Ascending aorta (tissue), 2 donors: Measurements from ENCODE around the gene FANCC. TPM values are rescaled to one million over a fixed set of nuclear protein-coding genes. Genes with fewer than 3 reads are reported as not detected.

Source experiments
- DNase-seq, 2 donors: peaks; one replicate each; pipeline ENCODE4 v3.0.0-alpha.2; 2019; ENCODE audit warnings: low spot score in 2 of 2
- H3K27ac ChIP-seq, 2 donors: fragments of 200-600 bp; sonication (generic); one replicate each; pipeline ENCODE4 v1.5.1; 2016 to 2017; ENCODE audit warnings: mild to moderate bottlenecking in 1 of 2
- H3K27me3 ChIP-seq: fragments of 200-600 bp; sonication (generic); one replicate; pipeline ENCODE4 v1.5.1; 2017
- H3K36me3 ChIP-seq, 2 donors: fragments of 200-600 bp; sonication (generic); one replicate each; pipeline ENCODE4 v1.5.1; 2016
- H3K4me1 ChIP-seq, 2 donors: fragments of 200-600 bp; sonication (generic); one replicate each; pipeline ENCODE4 v1.5.1; 2016 to 2017; ENCODE audit warnings: mild to moderate bottlenecking in 1 of 2
- H3K4me3 ChIP-seq, 2 donors: fragments of 200-600 bp; sonication (generic); one replicate each; pipeline ENCODE4 v1.5.1; 2016 to 2017; ENCODE audit warnings: mild to moderate bottlenecking in 1 of 2
- H3K9me3 ChIP-seq, 2 donors: fragments of 200-600 bp; sonication (generic); one replicate each; pipeline ENCODE4 v1.5.1; 2016
- intact Hi-C: fragments of 100-400 bp; cut with DNase I; formaldehyde crosslinking; loops from one replicate; pipeline ENCODE4 v1.15.1; 2023
- total RNA-seq: library from RNA; depleted of rRNA; stranded (reverse); fragments of >200 nt; gene quantifications from one replicate; pipeline ENCODE4 v1.1.0, GENCODE V29; 2016
- TF ChIP-seq, protein P1 (sequence below), 3 experiments: fragments of 200-600 bp in 2 of 3; fragments of 450-650 bp in 1 of 3; sonication (generic) in 2 of 3; IDR thresholded peaks; one replicate each; pipeline ENCODE4 v1.5.1; 2016 to 2019; ENCODE audit warnings: antibody characterized with exemption in 3 of 3, mild to moderate bottlenecking in 1 of 3, moderate library complexity in 1 of 3

FANCC gene
- total RNA-seq, 1 donor from 2014 or later, result 0.64 TPM

- Histone ChIP-seq H3K4me1 (no peaks in the 10 kb centered on the region), H3K9me3 (no peaks in the 10 kb centered on the region), H3K4me3 (no peak overlapping the region), H3K36me3 (no peaks in the 10 kb centered on the region), H3K27ac (no peak overlapping the region), H3K27me3 (no peaks in the 10 kb centered on the region)
- TF ChIP-seq, protein P1, sequence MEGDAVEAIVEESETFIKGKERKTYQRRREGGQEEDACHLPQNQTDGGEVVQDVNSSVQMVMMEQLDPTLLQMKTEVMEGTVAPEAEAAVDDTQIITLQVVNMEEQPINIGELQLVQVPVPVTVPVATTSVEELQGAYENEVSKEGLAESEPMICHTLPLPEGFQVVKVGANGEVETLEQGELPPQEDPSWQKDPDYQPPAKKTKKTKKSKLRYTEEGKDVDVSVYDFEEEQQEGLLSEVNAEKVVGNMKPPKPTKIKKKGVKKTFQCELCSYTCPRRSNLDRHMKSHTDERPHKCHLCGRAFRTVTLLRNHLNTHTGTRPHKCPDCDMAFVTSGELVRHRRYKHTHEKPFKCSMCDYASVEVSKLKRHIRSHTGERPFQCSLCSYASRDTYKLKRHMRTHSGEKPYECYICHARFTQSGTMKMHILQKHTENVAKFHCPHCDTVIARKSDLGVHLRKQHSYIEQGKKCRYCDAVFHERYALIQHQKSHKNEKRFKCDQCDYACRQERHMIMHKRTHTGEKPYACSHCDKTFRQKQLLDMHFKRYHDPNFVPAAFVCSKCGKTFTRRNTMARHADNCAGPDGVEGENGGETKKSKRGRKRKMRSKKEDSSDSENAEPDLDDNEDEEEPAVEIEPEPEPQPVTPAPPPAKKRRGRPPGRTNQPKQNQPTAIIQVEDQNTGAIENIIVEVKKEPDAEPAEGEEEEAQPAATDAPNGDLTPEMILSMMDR (IDR thresholded peaks at IDR 0.05), result no peak
- intact Hi-C loops, result loop anchor here (10.0 kb wide), 1 partner anchor 120 kb away; no protein-coding TSS in a partner anchor
- no peak for DNase-seq
Observed at GRCh38 chr9:95315108-95315746, 2.3 kb downstream of the FANCC start.

- Histone ChIP-seq H3K4me3 (peak overlapping the region; percentile 35 to 58), H3K4me1 (no peaks in the 10 kb centered on the region), H3K36me3 (no peaks in the 10 kb centered on the region), H3K27me3 (no peaks in the 10 kb centered on the region), H3K27ac (no peak overlapping the region), H3K9me3 (no peaks in the 10 kb centered on the region)
- intact Hi-C loops, result loop anchor here (10.0 kb wide), 1 partner anchor 118 kb away; no protein-coding TSS in a partner anchor
- TF ChIP-seq, protein P1 (IDR thresholded peaks at IDR 0.05), result no peak
- peak in 1 of 2 donors; percentile 67 for DNase-seq
Observed at GRCh38 chr9:95313010-95313498, 4.5 kb downstream of the FANCC start.

DNA sequence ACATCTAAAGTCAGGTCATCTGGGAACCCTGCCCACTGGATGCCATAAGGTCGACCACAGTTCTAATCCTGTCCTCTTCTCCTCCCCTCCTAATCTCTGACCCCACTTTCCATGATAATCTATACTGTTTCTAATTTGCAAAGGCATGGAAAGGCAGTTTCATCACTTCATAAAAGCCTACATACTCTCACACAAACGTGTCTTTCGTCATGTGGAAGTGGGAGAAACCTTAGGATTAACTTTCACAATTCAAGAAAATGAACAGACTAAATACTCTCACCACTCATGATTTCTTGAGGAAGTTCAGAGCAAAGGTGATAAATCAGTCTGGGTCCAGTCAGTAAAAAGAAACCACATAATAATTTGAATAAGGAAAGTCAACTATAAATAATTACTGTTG is 5.5 kb downstream of the FANCC start:
- Histone ChIP-seq H3K36me3 (no peaks in the 10 kb centered on the region), H3K4me3 (no peak overlapping the region), H3K27ac (no peak overlapping the region), H3K27me3 (no peaks in the 10 kb centered on the region), H3K4me1 (no peaks in the 10 kb centered on the region), H3K9me3 (no peaks in the 10 kb centered on the region)
- intact Hi-C loops, result loop anchor here (10.0 kb wide), 1 partner anchor 117 kb away; no protein-coding TSS in a partner anchor
- TF ChIP-seq, protein P1 (IDR thresholded peaks at IDR 0.05), result no peak
- no peak for DNase-seq

GRCh38 chr9:95307538-95307937 is 10.0 kb downstream of the FANCC start:
- Histone ChIP-seq H3K4me3 (no peak overlapping the region), H3K36me3 (no peaks in the 10 kb centered on the region), H3K27ac (no peak overlapping the region), H3K9me3 (no peaks in the 10 kb centered on the region), H3K4me1 (no peaks in the 10 kb centered on the region), H3K27me3 (no peaks in the 10 kb centered on the region)
- TF ChIP-seq, protein P1 (IDR thresholded peaks at IDR 0.05), result no peak
- DNase-seq, result no peak
- intact Hi-C loops, result no loop called here

- no peaks in the 10 kb centered on the region for H3K27me3 ChIP-seq
- H3K27ac ChIP-seq, result no peak overlapping the region
- intact Hi-C loops, result no loop called here
- H3K4me3 ChIP-seq, result no peak overlapping the region
- no peak for DNase-seq
- H3K9me3 ChIP-seq, result no peaks in the 10 kb centered on the region
- H3K4me1 ChIP-seq, result no peaks in the 10 kb centered on the region
- TF ChIP-seq, protein P1 (IDR thresholded peaks at IDR 0.05), result no peak
- H3K36me3 ChIP-seq, result no peaks in the 10 kb centered on the region
Observed at GRCh38 chr9:95306819-95307218, 10.7 kb downstream of the FANCC start.
